DMS 273 (cell line): ENCODE data around the gene ADGRB3.
A peak's percentile ranks its signal among the peaks of the same experiment; 100 is the strongest.
"Not testable (repeated sequence)": the region's sequence is repeated elsewhere in the genome, so short reads cannot be mapped to it uniquely, and the experiment has no call there.

ENCODE experiments used
- DNase-seq: peaks from one replicate; lab custom pipeline; 2025; ENCODE audit not compliant: unreplicated experiment; lab: John Stamatoyannopoulos, UW

Gene ADGRB3

DNA sequence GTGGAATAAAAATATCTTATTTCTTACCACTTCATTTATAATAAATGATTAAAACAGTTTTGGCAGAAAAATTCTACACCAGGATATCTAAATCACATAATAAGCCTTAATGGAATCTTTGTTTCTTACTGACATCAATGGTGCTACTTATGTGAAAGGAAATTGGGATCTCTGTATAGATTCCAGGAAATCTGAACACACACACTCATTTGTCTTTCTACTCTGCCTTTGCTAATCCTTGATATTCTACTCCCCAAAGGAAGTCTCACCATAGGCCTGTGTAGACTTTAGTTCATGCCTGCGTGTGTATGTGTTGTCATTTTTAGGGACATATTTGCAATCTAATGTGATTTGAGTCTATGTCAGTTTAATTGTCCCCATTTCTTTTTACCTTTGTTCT, 7.9 kb downstream of the ADGRB3 start:
- no peak for DNase-seq

DNA sequence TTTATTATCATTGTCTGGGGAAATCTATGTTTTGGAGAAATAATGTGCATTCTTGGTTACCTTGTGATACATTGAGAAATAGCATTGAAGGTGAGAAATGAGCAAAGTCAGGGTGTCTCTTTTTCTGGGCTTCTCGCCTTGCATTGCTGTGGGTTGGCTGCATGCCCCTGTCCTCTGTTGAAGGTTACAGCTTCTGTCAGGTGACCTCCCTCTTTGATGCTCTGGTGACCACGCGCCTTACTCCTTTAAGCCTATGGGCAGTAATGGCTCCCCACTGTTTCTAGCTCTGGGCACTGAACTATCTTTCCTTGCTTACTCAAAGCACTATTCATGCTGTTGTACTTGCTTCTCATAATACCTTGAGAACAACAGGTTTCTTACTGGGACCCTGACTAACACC, 14.6 kb downstream of the ADGRB3 start:
- peak; percentile 34 for DNase-seq

DNA sequence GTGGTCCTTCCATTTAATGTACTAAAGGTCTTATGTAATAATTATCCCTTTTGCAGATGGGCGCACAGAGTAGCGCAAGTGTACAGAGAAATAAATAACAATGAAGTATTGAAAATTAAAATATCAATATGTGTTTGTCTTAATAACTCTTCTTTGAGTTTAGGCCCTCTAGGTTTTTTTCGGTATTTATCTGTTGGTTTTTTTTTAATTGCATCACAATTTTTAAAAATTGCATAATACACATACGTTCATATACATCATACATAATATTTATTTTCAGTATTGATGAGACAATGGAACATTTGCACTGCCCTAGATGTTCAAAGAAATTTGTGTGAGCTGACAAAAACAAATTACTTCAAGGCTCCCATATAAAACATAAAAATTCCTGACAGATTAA, 15.1 kb downstream of the ADGRB3 start:
- no peak for DNase-seq

DNA sequence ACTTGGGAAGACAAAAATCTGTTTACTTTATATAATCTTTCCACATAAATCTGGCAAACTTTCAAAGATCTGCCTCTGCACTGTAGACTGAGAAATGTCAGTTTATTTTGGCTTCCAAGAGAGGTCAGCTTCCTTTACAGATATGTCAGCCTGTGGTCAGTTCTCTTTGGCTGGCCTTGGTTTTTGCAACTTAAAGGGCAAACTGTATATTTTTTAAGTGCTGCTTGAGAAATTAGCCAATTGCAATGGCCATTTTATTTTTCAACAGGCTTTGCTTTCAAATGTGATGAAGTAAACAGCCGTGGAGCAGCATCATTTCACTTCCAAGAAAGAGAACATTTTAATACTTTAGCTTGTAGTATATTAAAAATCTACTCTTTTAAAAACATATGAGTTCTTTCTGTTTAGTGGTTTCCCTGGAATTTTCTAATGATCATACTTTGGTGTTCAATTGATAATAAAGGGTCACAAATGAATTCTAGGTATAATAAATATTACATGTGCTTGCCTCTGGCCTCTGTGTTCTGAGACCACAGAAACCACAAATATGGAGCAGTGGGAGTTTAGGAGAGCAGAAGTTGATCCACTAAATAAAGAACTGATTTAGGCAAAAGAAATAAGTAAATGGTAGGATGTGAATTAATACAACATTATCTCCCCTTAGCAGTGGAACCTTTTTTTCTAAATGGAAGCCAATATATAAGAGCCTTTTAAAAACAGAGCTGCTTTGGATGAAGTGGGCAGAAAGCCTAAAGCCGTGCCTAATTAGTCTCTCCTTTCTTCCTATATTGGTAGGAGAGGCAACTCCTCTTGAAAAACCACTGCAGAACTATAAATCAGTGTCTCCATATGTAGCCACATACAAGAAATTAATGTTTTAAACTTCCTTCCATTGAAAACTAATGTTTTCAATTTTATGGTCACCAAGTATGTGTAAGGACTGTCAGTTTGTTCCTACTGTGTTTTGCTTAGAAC, 16.2 kb downstream of the ADGRB3 start:
- DNase-seq = peak; percentile 68

DNA sequence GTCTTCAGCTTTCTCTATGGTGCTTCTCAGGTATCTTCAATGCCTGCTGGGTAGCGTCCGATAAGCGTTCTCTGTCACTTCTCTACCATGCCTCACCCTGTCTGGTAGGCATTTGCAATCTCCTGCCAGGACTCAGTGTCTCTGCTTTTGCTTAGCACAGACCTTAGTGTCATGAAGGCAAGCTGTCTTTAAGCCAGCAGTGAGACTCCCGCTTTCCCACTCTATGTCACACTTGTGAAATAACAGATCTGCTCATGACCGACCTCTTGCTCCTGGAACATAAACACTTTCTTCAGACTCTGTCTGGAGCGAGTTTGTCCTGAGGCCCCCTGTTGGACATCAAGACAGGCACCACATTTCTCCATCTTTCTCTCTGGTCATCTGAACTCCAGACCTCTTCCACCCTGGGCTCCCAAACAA, 17.0 kb downstream of the ADGRB3 start:
- peak; percentile 55 for DNase-seq

DNA sequence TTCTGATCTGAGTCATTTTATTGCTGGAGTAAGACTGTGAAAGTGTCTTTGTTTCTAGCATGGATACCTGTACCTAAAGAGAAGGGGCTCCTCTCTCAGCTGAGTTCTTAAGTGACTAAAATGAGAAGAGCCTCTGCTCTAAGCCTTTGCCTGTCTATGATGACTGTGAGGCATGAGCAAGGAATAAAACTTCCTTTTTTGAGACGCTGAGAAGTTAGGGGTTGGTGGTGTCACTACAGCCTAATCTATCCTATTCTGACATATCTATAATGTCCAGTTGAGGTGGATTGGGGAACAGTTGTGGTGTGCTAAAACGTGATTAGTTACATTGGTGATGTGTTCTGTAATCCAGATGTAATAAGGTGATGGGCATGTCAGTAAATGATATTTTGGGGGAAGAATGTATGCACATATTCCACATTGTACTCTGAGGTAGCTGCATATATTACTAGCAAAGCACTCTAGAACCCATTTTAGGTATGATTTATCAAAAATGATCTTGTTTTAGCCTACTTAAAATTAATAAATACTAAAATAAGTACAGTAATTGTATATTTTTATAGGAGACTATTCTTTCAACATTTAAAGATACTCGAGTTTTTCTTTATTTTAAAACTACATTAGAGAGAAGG, 18.1 kb downstream of the ADGRB3 start:
- no peak for DNase-seq

DNA sequence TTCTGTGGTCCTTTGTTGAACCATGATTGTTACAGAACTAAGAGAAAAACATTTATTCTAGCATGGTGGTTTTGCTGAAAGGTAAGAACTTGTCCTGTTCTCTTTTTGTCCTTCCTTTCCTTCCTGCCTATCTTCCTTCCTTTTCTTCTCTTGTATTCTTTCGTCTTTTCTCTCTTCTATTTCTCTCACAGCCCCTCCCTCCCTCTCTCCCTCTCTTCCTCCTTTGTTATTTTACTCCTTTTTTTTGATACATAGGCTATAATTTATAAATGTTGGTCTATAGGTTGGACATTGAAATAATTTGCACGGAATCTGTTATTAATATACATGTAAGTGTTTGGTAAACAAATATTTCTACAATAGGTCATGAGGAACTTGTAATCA, 18.6 kb downstream of the ADGRB3 start:
- no peak for DNase-seq

DNA sequence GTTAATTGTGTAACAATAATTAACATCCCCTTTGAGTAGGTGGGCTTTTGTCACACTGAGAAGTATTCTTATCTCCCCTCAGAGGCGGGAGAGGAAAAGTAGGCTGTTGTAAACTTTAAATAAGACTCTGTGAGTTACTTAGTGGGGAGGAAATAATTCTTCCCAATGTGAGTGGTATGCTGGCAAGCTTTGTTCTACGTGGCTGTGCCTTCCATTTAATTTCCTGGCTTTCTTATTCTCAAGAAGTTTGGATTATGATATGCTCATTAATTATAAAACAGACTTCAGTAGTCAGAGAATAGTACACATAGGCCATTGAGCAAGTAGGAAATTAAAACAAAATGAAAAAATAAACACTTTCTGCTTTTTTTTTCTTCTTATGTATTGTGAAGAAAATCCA, 19.1 kb downstream of the ADGRB3 start:
- DNase-seq = no peak

DNA sequence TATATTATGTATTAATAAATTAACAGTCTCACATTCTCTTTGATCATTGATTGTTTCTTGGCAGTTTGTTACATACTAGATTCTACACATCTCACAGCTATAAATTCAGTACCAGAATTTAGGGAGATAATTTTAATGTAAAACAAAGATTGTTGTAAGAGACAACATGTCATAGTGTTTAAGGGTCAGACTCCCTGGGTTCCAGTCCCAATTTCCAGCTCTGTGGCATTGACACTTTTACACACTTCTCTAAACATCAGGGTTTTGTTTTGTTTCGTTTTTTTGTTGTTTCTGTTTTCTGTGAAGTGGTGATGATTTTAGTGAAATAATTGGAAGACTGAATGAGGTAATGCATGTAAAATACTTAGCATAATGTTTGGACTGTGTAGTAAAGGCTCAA, 19.9 kb downstream of the ADGRB3 start:
- DNase-seq = no peak

DNA sequence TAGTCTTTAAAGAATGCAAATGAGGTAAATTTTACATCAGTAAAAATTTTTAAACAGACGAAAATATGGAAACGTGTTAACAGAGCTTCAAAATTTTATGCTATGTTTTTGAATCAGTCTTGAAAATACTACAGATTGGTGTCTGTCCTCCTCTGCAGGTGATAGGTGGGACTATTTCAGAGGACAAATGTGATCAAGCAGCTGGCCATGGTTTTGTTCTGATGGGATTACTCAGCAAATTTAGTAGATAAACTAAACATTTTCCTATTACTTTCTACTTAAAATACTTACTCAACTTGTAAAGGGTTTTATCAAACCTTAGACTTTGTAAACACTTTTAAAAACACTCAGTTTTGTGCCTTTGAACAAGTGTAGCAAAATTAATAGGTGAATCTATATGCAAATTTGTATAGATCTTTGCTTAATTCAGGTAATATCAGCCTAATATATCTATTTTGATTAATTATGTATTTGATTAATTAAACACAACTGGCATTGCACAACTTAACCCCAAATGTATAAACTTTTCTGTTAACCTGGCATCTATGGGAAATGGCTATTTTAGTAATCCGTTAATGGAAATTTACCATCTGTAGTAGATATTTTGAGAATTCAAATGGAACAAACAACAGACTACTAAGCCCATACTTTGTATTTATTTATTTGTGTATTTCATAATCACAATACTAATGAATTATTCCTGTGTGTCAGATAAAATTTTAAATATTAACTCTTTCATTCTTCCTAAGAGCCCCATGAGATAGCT, 22.5 kb downstream of the ADGRB3 start:
- DNase-seq = no peak

DNA sequence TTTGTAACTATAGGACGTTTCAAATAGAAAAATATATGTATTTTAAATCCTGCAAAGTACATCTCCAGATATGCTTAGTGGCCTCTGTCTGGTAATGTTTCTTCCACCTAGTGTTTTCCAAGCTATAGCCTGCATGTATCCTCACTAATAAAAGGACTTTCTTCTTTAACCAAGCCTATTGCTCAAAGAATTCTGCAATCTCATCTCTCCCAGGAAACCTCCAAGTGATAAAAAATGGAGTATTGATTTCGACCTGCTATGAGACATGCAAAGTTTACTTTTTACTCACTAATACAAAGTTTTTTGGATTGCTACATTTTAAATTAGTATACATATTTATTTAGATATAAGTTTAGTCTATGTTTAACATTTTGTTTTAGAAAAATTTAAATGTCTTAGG, 23.3 kb downstream of the ADGRB3 start:
- DNase-seq = no peak

DNA sequence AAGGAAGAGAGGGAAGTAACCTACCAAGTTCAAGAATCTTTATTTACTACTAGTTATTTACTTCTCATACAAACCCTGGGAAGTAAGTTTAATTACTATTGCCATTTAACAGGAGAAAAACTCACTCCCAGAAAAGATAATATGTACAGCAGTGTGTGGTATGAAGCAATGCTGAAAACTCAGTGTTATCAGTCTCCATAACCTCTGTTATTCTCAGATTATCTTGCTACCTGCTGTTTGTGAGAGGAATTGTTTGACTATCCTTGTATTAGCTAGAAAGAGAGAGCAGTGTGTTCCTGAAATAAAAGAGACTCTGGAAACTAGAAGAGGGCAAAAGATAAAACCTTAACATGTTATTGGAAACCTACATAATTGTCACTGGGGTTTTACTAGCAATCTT, 38.2 kb downstream of the ADGRB3 start:
- no peak for DNase-seq

DNA sequence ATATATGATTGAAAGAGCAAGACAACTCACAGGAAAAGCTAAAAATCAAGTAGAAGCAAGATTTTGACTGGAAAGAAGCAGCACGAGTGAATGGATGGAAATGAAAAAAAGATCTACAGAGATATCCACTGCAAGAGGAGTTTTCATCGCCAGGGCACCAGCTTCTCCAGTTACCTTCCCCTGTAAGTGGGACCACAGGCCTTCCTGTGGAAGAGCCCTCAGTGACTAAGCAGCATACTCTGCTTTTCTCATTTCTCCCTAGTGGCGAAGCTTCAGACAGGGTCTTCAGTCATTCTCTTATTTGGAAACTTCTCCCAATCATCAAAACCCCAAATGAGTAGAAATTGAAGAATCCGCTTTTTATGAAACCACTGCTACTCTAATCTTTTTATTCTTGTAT, 40.5 kb downstream of the ADGRB3 start:
- DNase-seq = no peak

DNA sequence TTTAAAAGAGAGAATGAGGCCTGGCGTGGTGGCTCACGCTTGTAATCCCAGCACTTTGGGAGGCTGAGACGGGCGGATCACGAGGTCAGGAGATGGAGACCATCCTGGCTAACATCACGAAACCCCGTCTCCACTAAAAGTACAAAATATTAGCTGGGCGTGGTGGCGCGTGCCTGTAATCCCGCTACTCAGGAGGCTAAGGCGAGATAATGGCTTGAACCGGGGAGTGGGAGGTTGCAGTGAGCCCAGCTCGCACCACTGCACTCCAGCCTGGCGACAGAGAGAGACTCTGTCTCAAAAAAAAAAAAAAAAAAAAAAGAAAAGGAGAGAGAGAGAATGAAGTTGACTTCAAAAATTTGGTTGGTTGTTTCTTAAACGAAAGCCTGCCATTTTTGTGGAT, 41.0 kb downstream of the ADGRB3 start:
- not testable (repeated sequence) for DNase-seq

DNA sequence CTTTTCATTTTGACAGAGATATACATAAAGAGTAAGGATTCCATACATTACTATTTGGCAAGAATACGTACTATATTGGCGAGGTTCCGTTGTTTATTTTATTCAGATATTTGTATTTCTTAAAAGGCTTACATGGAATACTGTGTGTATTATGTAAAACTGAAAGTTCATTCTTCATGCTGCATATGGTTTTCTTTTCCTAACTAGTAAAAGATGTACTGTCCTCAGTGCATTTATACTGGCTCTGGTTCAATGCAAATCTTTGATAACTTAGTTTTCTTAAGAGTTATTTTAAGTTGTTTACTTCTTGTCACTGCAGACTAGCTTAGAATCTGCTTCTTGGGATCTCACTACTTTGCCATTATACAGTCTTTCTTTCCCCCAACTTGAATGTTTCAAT, 42.0 kb downstream of the ADGRB3 start:
- DNase-seq = no peak

DNA sequence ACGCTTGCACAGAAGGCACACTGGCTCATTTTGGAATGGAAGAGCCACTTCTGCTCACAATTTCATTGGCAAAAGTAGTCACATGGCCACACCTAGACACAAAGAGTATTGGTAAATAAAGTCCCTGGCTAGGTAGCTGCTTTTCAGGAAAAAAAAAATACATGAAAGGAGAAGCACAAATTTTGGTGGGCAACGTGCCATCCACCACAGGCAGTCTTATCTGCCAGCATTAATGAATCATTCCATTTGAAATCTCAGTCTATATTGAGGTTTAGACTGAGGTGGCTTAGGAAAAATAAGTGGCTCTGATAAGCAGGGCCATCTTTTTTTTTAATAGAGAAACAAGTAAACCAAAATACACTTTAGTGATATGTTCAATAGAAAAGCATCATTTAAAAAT, 44.3 kb downstream of the ADGRB3 start:
- peak; percentile 17 for DNase-seq

DNA sequence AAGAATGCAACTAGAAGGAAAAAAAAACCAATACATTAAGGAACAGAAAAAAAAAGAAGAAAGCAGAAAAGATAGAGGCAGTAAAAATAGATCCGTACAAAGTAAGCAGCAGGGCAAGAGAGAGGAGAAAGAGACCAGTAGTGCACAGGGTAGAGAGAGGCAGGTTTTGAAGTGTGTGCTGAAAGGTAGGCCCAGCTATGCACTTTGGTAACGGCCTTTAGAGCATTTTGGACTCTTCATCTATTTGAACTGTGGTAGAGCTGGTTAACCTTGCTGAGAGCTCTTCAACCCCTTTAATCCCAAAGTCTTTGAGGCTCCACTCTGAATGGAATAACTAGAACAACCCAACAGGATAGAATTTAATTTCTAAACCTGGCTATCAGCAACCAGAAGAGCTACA, 45.2 kb downstream of the ADGRB3 start:
- DNase-seq = no peak

DNA sequence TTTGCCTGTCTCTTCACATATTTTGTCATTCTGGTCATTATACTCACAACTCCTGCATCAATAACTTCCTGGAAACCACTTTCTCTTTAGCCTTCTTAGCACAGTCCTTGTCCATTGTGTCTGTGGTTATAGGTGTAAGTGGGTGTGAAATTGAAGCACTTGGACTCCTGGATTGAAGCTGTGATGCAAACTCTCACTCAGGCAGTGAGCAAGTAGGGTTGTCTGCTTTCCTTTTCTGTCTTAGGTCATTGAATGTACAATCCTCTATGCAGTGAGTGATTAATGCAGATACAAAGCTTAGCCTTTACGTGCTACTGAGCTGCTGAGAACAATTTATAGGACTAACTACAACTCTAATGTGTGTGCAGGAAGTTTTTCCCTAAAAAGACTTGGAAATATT, 54.8 kb downstream of the ADGRB3 start:
- DNase-seq = no peak

DNA sequence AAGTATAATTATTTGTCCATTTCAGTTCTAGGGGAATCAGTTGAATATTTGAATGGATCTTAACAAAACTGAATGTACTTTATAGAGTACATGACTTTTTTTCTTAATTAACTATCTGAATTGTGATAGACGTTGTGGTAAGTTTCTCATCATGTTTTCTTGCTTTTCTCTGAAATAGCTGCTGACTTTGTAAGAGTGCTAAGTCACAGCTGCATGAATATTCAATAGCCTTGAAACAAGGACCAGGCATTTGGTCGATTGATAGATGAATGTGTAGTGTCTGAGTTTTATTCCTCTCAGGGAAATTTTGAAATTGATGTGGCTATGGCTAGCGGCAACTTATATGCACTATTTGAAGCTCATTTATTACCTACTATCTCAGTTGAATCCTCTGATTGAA, 56.0 kb downstream of the ADGRB3 start:
- no peak for DNase-seq

DNA sequence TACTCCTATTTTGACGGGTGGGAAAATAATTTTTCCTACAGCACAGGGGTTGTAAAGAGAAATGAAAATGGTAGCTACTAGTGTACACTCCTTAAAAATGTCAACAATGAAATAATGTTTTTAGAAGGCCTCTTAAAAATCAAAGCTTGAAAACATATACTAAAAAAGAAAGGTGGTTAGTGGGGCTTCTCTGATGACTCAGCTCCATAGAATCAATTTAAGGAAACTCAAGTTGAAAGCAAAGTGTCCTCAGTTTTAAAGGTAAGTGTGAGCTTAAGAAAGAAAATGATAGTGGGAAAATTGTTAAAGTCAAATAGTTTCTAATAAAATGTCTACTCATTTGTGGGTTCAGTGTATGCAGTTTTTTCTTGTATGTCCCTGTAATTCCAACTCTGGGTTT, 58.2 kb downstream of the ADGRB3 start:
- no peak for DNase-seq

DNA sequence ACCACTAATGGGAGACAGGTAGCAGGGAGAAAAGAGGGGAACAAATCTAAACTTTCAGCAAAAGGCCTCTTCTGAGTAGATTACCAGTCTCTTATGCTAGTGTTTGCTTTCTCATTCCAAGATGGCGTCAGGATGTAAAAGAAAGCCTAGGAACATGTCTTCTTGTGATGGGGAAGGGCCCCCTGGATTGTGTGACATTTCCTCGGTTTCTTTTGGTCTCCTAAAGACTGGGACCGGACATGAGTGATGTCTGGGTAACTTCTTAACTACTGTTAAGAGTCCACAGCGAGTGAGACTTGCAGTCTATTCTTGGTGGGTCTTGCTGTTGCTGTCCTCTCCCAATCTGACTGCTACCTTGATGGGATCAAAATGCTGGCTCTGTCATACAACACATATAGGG, 60.3 kb downstream of the ADGRB3 start:
- no peak for DNase-seq

DNA sequence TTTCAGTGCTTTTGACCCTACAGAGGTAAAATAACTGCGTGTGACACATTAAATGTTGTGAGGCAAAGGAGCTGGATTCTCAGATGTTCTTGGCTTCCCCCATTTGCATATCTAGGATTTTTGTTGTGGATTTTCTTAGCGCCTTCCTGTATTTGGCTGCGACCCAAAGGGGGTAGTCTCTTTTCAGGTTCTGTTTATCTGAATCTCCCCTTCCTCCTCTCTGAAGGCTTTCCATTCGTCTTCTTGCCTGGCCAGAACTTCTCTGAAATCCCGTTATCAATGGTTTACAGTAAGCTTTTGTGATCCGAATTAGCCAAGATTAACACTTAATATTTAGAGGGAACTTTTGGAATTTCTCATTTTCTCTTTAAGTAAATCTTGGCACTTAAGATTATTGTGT, 60.8 kb downstream of the ADGRB3 start:
- DNase-seq = no peak
